Measurements from ENCODE around the gene MAPKAPK2. TPM values are rescaled to one million over a fixed set of nuclear protein-coding genes. Genes with fewer than 3 reads are reported as not detected.

MAPKAPK2 gene
- total RNA-seq, 4 donors from 2014 or later, result 49.6 to 92.4 (median 59.6) TPM

- H3K36me3 ChIP-seq, result peaks cover 0 to 51% (median 0%) of the 10 kb centered on the region in 3 donors
- TF ChIP-seq CTCF (IDR thresholded peaks at IDR 0.05) (no peak), POLR2A (IDR thresholded peaks at IDR 0.05) (no peak)
- H3K27me3 ChIP-seq, result no peaks in the 10 kb centered on the region
- no peak overlapping the region for H3K27ac ChIP-seq
- H3K9me3 ChIP-seq, result no peaks in the 10 kb centered on the region
- H3K4me1 ChIP-seq, result peaks cover 4 to 23% (median 14%) of the 10 kb centered on the region in 4 donors
- H3K4me3 ChIP-seq, result no peak overlapping the region
- no peak for DNase-seq
These were observed 44.3 kb downstream of the MAPKAPK2 start for GRCh38 chr1:206729050-206729449.

GRCh38 chr1:206729507-206729906 lies 44.8 kb downstream of the MAPKAPK2 start:
- Histone ChIP-seq H3K9me3 (no peaks in the 10 kb centered on the region), H3K36me3 (peaks cover 0 to 51% (median 0%) of the 10 kb centered on the region in 3 donors), H3K4me1 (peaks cover 4 to 18% (median 14%) of the 10 kb centered on the region in 4 donors), H3K27ac (no peak overlapping the region), H3K4me3 (no peak overlapping the region), H3K27me3 (no peaks in the 10 kb centered on the region)
- no peak for TF ChIP-seq POLR2A (IDR thresholded peaks at IDR 0.05)
- no peak for TF ChIP-seq CTCF (IDR thresholded peaks at IDR 0.05)
- DNase-seq, result no peak

- no peak for TF ChIP-seq CTCF (IDR thresholded peaks at IDR 0.05)
- no peak for TF ChIP-seq POLR2A (IDR thresholded peaks at IDR 0.05)
- no peak for DNase-seq
- no peaks in the 10 kb centered on the region for H3K9me3 ChIP-seq
- H3K36me3 ChIP-seq, result peaks cover 0 to 55% (median 0%) of the 10 kb centered on the region in 3 donors
- no peaks in the 10 kb centered on the region for H3K27me3 ChIP-seq
- H3K4me1 ChIP-seq, result peaks cover 0 to 7% (median 0%) of the 10 kb centered on the region in 4 donors
- H3K4me3 ChIP-seq, result no peak overlapping the region
- H3K27ac ChIP-seq, result no peak overlapping the region
These were observed 47.8 kb downstream of the MAPKAPK2 start for GRCh38 chr1:206732508-206732907.

- H3K36me3 ChIP-seq, result peaks cover 0 to 55% (median 0%) of the 10 kb centered on the region in 3 donors
- TF ChIP-seq POLR2A (IDR thresholded peaks at IDR 0.05) (no peak), CTCF (IDR thresholded peaks at IDR 0.05) (no peak)
- H3K9me3 ChIP-seq, result no peaks in the 10 kb centered on the region
- peaks cover 0 to 7% (median under 1%) of the 10 kb centered on the region in 4 donors for H3K4me1 ChIP-seq
- no peaks in the 10 kb centered on the region for H3K27me3 ChIP-seq
- H3K4me3 ChIP-seq, result no peak overlapping the region
- no peak overlapping the region for H3K27ac ChIP-seq
- DNase-seq, result no peak
These were observed 48.3 kb downstream of the MAPKAPK2 start for GRCh38 chr1:206732992-206733391.

- no peak for TF ChIP-seq POLR2A (IDR thresholded peaks at IDR 0.05)
- peak; percentile 66 to 82 (median 77) for TF ChIP-seq CTCF (IDR thresholded peaks at IDR 0.05)
- peak overlapping the region in 1 of 4 donors; percentile 63 for H3K27ac ChIP-seq
- H3K4me3 ChIP-seq, result no peak overlapping the region
- DNase-seq, result peak; percentile 70 to 86 (median 86)
- no peaks in the 10 kb centered on the region for H3K9me3 ChIP-seq
- H3K27me3 ChIP-seq, result no peaks in the 10 kb centered on the region
- peaks cover 0 to 46% (median 0%) of the 10 kb centered on the region in 3 donors for H3K36me3 ChIP-seq
- peaks cover 0 to 10% (median 4%) of the 10 kb centered on the region in 4 donors for H3K4me1 ChIP-seq
These were observed 49.9 kb downstream of the MAPKAPK2 start for GRCh38 chr1:206734499-206735142.
